ENCODE measurements around the gene DPH1. TPM values are rescaled to one million over a fixed set of nuclear protein-coding genes. Genes with fewer than 3 reads are reported as not detected.

The DPH1 gene
- total and polyA plus RNA-seq, 4 donors: 9.8 to 24.6 (median 19.4) TPM

DNA sequence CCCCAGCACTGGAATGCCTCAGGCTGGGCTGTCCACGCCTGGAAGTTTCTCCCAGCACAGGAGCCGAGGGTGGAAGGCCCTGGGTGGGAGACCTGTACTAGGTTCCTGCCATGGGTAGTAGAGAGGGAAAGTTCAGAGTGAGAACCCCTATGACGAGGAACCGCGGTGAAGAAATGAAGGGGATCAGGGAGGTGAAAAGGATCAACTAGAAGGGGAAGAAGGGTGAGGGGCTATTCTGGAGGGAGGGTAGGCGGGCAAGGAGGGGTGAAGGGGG is 30.4 kb downstream of the DPH1 start:
- Histone ChIP-seq H3K27ac (ENCODE audit: low read depth in 1 of 2, low read length in 2 of 2) (peak overlapping the region; percentile 37 to 44), H3K9ac (ENCODE audit: low read depth in 1 of 2, low read length in 2 of 2) (no peak overlapping the region), H3K4me1 (ENCODE audit: control insufficient read depth in 4 of 4, insufficient read depth in 4 of 4, low read length in 3 of 4) (peaks cover 7 to 39% (median 27%) of the 10 kb centered on the region in 4 donors), H3K27me3 (ENCODE audit: control insufficient read depth in 4 of 4, insufficient read depth in 4 of 4, low read length in 3 of 4) (no peaks in the 10 kb centered on the region), H3K36me3 (ENCODE audit: control insufficient read depth in 4 of 4, insufficient read depth in 3 of 4, low read depth in 1 of 4, low read length in 3 of 4) (peaks cover 0 to 9% (median 3%) of the 10 kb centered on the region in 4 donors), H3K4me3 (ENCODE audit: low read depth in 1 of 3, low read length in 3 of 3) (no peak overlapping the region), H3K9me3 (ENCODE audit: control insufficient read depth in 4 of 4, low read length in 3 of 4) (no peaks in the 10 kb centered on the region)
- no peak for DNase-seq (ENCODE audit: low spot score)
- no peak for TF ChIP-seq HNF4G (IDR thresholded peaks at IDR 0.05)
- TF ChIP-seq REST (IDR thresholded peaks at IDR 0.05): no peak
- no peak for TF ChIP-seq FOXA1 (IDR thresholded peaks at IDR 0.05)
- no peak for TF ChIP-seq JUND (IDR thresholded peaks at IDR 0.05)
- no peak for TF ChIP-seq ATF3 (IDR thresholded peaks at IDR 0.05)
- no peak for TF ChIP-seq CTCF (IDR thresholded peaks at IDR 0.05; ENCODE audit: low read depth, low read length, missing input control)
- no peak for TF ChIP-seq YY1 (IDR thresholded peaks at IDR 0.05)
- 86% methylated on average over 6 of the region's 6 CpGs for WGBS

DNA sequence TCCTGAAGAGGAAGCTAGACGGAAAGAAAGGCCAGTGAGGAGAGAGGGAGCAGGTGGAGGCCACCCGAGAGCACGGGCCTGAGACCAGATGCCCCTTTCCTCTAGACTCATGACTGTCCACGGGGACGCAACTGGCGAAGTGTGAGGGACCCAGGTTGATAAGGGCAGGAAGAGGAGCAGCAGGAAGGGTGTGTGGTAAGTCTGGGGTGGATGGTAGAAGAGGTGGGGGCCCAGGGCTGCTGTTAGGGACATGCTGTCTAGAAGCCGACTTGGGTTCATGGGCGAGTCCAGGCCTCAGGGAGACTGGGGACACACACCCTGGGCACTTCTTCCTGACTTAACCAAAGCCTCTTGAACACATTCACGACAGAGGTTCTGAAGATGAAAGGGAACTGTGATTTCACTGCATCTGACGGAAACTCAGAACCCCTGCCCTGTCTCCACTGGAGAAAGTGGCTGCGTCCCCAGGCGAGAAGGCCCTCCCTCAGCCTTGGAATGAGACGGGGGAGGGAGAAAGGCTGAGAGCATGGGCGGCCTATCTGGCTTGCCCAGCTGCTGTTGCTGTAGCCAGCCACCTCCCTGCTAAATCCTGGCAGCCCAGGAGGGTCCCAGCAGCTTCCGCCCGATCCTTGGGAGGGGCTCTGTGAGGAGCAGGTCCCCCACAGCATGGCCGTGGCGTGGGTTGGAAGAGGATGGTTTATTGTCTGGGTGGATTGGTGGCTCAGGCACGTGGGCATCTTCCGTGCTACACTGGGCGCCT is 30.9 kb downstream of the DPH1 start:
- Histone ChIP-seq H3K27ac (ENCODE audit: low read depth in 1 of 2, low read length in 2 of 2) (peak overlapping the region; percentile 37 to 44), H3K4me3 (ENCODE audit: low read depth in 1 of 3, low read length in 3 of 3) (no peak overlapping the region), H3K36me3 (ENCODE audit: control insufficient read depth in 4 of 4, insufficient read depth in 3 of 4, low read depth in 1 of 4, low read length in 3 of 4) (peaks cover 0 to 9% (median 3%) of the 10 kb centered on the region in 4 donors), H3K9me3 (ENCODE audit: control insufficient read depth in 4 of 4, low read length in 3 of 4) (no peaks in the 10 kb centered on the region), H3K27me3 (ENCODE audit: control insufficient read depth in 4 of 4, insufficient read depth in 4 of 4, low read length in 3 of 4) (no peaks in the 10 kb centered on the region), H3K9ac (ENCODE audit: low read depth in 1 of 2, low read length in 2 of 2) (no peak overlapping the region), H3K4me1 (ENCODE audit: control insufficient read depth in 4 of 4, insufficient read depth in 4 of 4, low read length in 3 of 4) (peaks cover 7 to 37% (median 24%) of the 10 kb centered on the region in 4 donors)
- TF ChIP-seq FOXA2 (IDR thresholded peaks at IDR 0.05): no peak
- 80% methylated on average over 21 of the region's 21 CpGs for WGBS
- no peak for DNase-seq (ENCODE audit: low spot score)

- Histone ChIP-seq H3K9me3 (ENCODE audit: control insufficient read depth in 4 of 4, low read length in 3 of 4) (no peaks in the 10 kb centered on the region), H3K4me1 (ENCODE audit: control insufficient read depth in 4 of 4, insufficient read depth in 4 of 4, low read length in 3 of 4) (peaks cover 5 to 40% (median 24%) of the 10 kb centered on the region in 4 donors), H3K4me3 (ENCODE audit: low read depth in 1 of 3, low read length in 3 of 3) (no peak overlapping the region), H3K36me3 (ENCODE audit: control insufficient read depth in 4 of 4, insufficient read depth in 3 of 4, low read depth in 1 of 4, low read length in 3 of 4) (peaks cover 0 to 9% (median 3%) of the 10 kb centered on the region in 4 donors), H3K9ac (ENCODE audit: low read depth in 1 of 2, low read length in 2 of 2) (no peak overlapping the region), H3K27ac (ENCODE audit: low read depth in 1 of 2, low read length in 2 of 2) (peak overlapping the region in 1 of 2 donors; percentile 31), H3K27me3 (ENCODE audit: control insufficient read depth in 4 of 4, insufficient read depth in 4 of 4, low read length in 3 of 4) (no peaks in the 10 kb centered on the region)
- no peak for DNase-seq (ENCODE audit: low spot score)
- WGBS: 89% methylated on average over 17 of the region's 17 CpGs
- TF ChIP-seq HNF4G (IDR thresholded peaks at IDR 0.05) (no peak), ZBTB33 (IDR thresholded peaks at IDR 0.05) (no peak), TAF1 (conservative IDR thresholded peaks at IDR 0.05) (no peak), FOXA1 (IDR thresholded peaks at IDR 0.05) (no peak), NR2F2 (IDR thresholded peaks at IDR 0.05) (no peak), GABPA (IDR thresholded peaks at IDR 0.05 in 1 of 2, conservative IDR thresholded peaks at IDR 0.05 in 1 of 2) (no peak), ATF3 (IDR thresholded peaks at IDR 0.05) (no peak), YY1 (IDR thresholded peaks at IDR 0.05) (no peak), RAD21 (IDR thresholded peaks at IDR 0.05) (no peak), REST (IDR thresholded peaks at IDR 0.05) (no peak), FOXA2 (IDR thresholded peaks at IDR 0.05) (no peak)
Measured at GRCh38 chr17:2061441-2061958, 31.5 kb downstream of the DPH1 start.

Measured in liver (tissue), 9 donors.